HepG2 (cell line): ENCODE results near the gene ZNF48. TPM values are rescaled to one million over a fixed set of nuclear protein-coding genes. Genes with fewer than 3 reads are reported as not detected.

Experiments used
- ARID2 ChIP-seq: sonication (generic); formaldehyde crosslinking; IDR thresholded peaks from 2 replicates; pipeline ENCODE4 v1.8.1; 2022; ENCODE audit warnings: mild to moderate bottlenecking, missing genetic modification reagents, borderline replicate concordance
- ETV5 ChIP-seq: IDR thresholded peaks from 2 replicates; pipeline ENCODE4 v1.6.1; 2018; ENCODE audit warnings: missing biosample characterization, missing genetic modification reagents, inconsistent platforms, borderline replicate concordance
- FIP1L1 ChIP-seq: fragments of 200-400 bp; formaldehyde crosslinking; IDR thresholded peaks from 2 replicates; pipeline ENCODE4 v1.6.1; 2018; ENCODE audit warnings: low read depth, mild to moderate bottlenecking, low read length, moderate library complexity, borderline replicate concordance; ENCODE audit not compliant: insufficient read depth
- HCFC1 ChIP-seq: fragments of 150-350 bp; IDR thresholded peaks from 2 replicates; pipeline ENCODE4 v1.6.1; 2014; ENCODE audit warnings: low read depth, low read length
- KLF11 ChIP-seq: IDR thresholded peaks from 2 replicates; pipeline ENCODE4 v1.6.1; 2016; ENCODE audit warnings: missing compliant biosample characterization
- MAZ ChIP-seq, 2 experiments: sonication (generic) in 1 of 2; formaldehyde crosslinking in 1 of 2; IDR thresholded peaks; 2 replicates each; pipeline versions ENCODE4 v1.5.0 to v1.6.1; 2012 to 2020; ENCODE audit warnings: low read depth in 2 of 2, mild to moderate bottlenecking in 2 of 2, borderline replicate concordance in 1 of 2, improper control_type of control experiment in 1 of 2, low read length in 1 of 2, missing genetic modification reagents in 1 of 2, moderate library complexity in 1 of 2
- SMARCE1 ChIP-seq: fragments of 450-650 bp; IDR thresholded peaks from 2 replicates; pipeline ENCODE4 v1.6.1; 2017; ENCODE audit warnings: borderline replicate concordance
- SNAPC2 ChIP-seq: sonication (generic); formaldehyde crosslinking; IDR thresholded peaks from 2 replicates; pipeline ENCODE4 v1.8.1; 2022; ENCODE audit warnings: mild to moderate bottlenecking, missing genetic modification reagents
- TOE1 ChIP-seq: sonication (generic); formaldehyde crosslinking; IDR thresholded peaks from 2 replicates; pipeline ENCODE4 v1.4.0; 2020; ENCODE audit warnings: mild to moderate bottlenecking, missing genetic modification reagents
- ZBTB7A ChIP-seq: sonication (generic); formaldehyde crosslinking; IDR thresholded peaks from 2 replicates; pipeline ENCODE4 v1.8.0; 2022; ENCODE audit warnings: mild to moderate bottlenecking, missing genetic modification reagents
- ZNF329 ChIP-seq: sonication (generic); formaldehyde crosslinking; IDR thresholded peaks from 2 replicates; pipeline ENCODE4 v1.9.0; 2021; ENCODE audit warnings: low read depth, mild to moderate bottlenecking, missing genetic modification reagents
- ZNF781 ChIP-seq: sonication (generic); formaldehyde crosslinking; IDR thresholded peaks from 2 replicates; pipeline ENCODE4 v1.5.1; 2020; ENCODE audit warnings: borderline replicate concordance, mild to moderate bottlenecking, missing genetic modification reagents; ENCODE audit errors: not compliant biosample characterization
- polyA plus RNA-seq, 8 experiments: library from polyadenylated mRNA; depleted of rRNA in 3 of 8; stranded (reverse) in 7 of 8; unstranded in 1 of 8; fragments of >200 nt; fragmentation: Illumina TruSeq in 4 of 8; extraction: Trizol in 4 of 8; gene quantifications; 2 replicates each; pipeline versions ENCODE4 v1.2.1 to v1.2.3, GENCODE V29; 2011 to 2016; ENCODE audit warnings: low read depth in 4 of 8, missing spikeins in 1 of 8, mixed read lengths in 1 of 8; ENCODE audit not compliant: insufficient read depth in 1 of 8
- total RNA-seq, 5 experiments: library from RNA; depleted of rRNA; stranded (reverse); fragments of >200 nt; fragmentation: Illumina TruSeq; extraction: Trizol; gene quantifications; 2 replicates each; pipeline ENCODE4 v1.2.3, GENCODE V29; 2016; ENCODE audit warnings: low read depth in 1 of 5
- TF ChIP-seq, protein P1 (sequence below): sonication (generic); formaldehyde crosslinking; conservative IDR thresholded peaks from 2 replicates; pipeline ENCODE4 v1.8.1; 2023; ENCODE audit warnings: missing genetic modification reagents
- TF ChIP-seq, protein P2 (sequence below): sonication (generic); formaldehyde crosslinking; IDR thresholded peaks from 2 replicates; pipeline ENCODE4 v1.8.0; 2022; ENCODE audit warnings: missing genetic modification reagents, mild to moderate bottlenecking, borderline replicate concordance
- TF ChIP-seq, protein P3 (sequence below): sonication (generic); formaldehyde crosslinking; IDR thresholded peaks from 2 replicates; pipeline ENCODE4 v1.4.0; 2020; ENCODE audit warnings: missing genetic modification reagents
- TF ChIP-seq, protein P4 (sequence below): sonication (generic); formaldehyde crosslinking; IDR thresholded peaks from 2 replicates; pipeline ENCODE4 v1.5.0; 2020; ENCODE audit warnings: mild to moderate bottlenecking, missing genetic modification reagents

ZNF48 gene
- total and polyA plus RNA-seq, 2 of the 13 experiments (the other 11 are each of a cell fraction or from before 2014, with no cell fraction given): 9.9 to 12.3 TPM

DNA sequence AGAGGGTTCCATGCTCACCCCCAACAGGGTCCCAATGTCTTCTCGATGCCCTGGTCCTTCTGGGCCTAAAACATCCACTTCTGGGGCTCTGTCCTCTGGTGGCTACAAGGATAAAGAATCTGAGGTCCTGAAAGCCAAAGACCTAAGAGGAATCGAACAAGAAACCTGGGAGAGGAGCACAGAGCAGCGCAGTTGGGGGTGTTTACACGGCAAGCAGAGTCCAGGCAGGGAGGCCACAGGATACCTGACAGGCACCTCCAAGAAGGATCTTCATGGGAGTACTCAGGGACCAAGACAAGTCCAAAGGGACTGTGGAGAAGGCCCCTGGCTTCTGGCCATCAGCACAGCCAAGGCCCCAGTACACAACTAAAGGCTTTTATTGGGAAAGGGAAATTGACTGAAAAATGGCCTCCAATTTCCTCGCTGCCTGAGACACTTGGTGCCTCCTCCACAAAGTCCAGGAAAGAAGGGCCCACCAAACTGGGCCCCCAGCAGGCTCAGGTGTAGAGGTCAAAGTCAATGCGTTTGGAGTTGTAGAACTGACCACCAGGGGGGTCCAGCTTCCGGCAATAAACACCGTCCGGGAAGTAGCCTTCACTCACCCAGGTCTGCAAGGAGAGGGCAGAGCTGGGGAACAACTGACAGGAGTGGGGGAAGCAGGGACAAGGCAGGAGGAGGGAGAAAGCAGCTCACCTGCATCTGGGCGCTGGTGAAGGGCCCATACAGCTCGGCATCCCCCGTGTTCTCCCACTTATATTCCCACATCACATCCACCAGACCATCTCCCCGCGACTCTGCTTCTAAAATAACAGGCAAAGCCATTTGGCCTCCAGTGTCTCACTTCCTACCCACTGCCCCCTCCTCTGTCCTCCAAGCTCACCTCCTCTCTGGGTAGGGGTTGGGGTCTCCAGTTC is 42.5 kb upstream of the ZNF48 start (continued):
- TF ChIP-seq, protein P1, sequence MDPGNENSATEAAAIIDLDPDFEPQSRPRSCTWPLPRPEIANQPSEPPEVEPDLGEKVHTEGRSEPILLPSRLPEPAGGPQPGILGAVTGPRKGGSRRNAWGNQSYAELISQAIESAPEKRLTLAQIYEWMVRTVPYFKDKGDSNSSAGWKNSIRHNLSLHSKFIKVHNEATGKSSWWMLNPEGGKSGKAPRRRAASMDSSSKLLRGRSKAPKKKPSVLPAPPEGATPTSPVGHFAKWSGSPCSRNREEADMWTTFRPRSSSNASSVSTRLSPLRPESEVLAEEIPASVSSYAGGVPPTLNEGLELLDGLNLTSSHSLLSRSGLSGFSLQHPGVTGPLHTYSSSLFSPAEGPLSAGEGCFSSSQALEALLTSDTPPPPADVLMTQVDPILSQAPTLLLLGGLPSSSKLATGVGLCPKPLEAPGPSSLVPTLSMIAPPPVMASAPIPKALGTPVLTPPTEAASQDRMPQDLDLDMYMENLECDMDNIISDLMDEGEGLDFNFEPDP (CRISPR knock-in tag): no peak
- no peak for TF ChIP-seq MAZ (IDR thresholded peaks at IDR 0.05; ENCODE audit: borderline replicate concordance, low read depth, low read length)
- TF ChIP-seq MAZ (CRISPR knock-in tag; IDR thresholded peaks at IDR 0.05; ENCODE audit: low read depth): peak; percentile 42; the same call in 1 of the 2 replicates
- TF ChIP-seq, protein P2, sequence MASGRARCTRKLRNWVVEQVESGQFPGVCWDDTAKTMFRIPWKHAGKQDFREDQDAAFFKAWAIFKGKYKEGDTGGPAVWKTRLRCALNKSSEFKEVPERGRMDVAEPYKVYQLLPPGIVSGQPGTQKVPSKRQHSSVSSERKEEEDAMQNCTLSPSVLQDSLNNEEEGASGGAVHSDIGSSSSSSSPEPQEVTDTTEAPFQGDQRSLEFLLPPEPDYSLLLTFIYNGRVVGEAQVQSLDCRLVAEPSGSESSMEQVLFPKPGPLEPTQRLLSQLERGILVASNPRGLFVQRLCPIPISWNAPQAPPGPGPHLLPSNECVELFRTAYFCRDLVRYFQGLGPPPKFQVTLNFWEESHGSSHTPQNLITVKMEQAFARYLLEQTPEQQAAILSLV: peak; percentile 70; the same call in 1 of the 2 replicates
- TF ChIP-seq ARID2 (CRISPR knock-in tag): no peak
- TF ChIP-seq SNAPC2 (CRISPR knock-in tag): no peak
- no peak; the same call in 1 of the 2 replicates for TF ChIP-seq ZBTB7A
- no peak for TF ChIP-seq HCFC1
- peak; percentile 88 for TF ChIP-seq ETV5
- no peak for TF ChIP-seq SMARCE1
- TF ChIP-seq, protein P3, sequence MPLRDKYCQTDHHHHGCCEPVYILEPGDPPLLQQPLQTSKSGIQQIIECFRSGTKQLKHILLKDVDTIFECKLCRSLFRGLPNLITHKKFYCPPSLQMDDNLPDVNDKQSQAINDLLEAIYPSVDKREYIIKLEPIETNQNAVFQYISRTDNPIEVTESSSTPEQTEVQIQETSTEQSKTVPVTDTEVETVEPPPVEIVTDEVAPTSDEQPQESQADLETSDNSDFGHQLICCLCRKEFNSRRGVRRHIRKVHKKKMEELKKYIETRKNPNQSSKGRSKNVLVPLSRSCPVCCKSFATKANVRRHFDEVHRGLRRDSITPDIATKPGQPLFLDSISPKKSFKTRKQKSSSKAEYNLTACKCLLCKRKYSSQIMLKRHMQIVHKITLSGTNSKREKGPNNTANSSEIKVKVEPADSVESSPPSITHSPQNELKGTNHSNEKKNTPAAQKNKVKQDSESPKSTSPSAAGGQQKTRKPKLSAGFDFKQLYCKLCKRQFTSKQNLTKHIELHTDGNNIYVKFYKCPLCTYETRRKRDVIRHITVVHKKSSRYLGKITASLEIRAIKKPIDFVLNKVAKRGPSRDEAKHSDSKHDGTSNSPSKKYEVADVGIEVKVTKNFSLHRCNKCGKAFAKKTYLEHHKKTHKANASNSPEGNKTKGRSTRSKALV (CRISPR knock-in tag): no peak
- no peak for TF ChIP-seq ZNF781 (CRISPR knock-in tag)
- TF ChIP-seq, protein P4, sequence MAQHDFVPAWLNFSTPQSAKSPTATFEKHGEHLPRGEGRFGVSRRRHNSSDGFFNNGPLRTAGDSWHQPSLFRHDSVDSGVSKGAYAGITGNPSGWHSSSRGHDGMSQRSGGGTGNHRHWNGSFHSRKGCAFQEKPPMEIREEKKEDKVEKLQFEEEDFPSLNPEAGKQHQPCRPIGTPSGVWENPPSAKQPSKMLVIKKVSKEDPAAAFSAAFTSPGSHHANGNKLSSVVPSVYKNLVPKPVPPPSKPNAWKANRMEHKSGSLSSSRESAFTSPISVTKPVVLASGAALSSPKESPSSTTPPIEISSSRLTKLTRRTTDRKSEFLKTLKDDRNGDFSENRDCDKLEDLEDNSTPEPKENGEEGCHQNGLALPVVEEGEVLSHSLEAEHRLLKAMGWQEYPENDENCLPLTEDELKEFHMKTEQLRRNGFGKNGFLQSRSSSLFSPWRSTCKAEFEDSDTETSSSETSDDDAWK: no peak
- no peak for TF ChIP-seq ZNF329 (CRISPR knock-in tag)
- no peak; the same call in 1 of the 2 replicates for TF ChIP-seq KLF11
- TF ChIP-seq TOE1 (CRISPR knock-in tag): no peak
- TF ChIP-seq FIP1L1: no peak
